HK-2 (cell line): ENCODE results near the gene VASH2.

ENCODE experiments used
- DNase-seq: peaks from one replicate; pipeline ENCODE4 v3.0.0-alpha.2; 2018; ENCODE audit not compliant: unreplicated experiment

Gene VASH2

DNA sequence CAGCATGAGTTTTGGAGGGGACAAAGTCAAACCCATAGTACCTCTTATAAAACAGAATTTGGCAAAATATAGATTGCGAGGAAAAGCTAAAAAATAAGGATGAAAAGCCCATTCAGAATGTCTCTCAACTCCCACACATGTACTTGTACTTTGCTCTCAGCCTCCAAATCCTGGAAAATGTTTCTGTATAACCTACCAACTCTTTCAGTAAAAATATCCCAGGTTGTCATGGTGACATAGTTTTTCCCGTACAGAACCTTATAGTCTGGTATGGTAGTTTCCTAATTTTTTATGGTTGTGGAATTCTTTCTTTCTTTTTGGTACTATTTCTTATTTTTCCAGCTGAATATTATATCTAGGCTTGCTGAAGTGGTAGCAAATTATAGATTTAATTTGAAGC, 85.2 kb downstream of the VASH2 start:
- no peak for DNase-seq
